GM19193 (cell line): ENCODE measurements around the gene KRT35.

ENCODE experiments used
- POLR2A ChIP-seq: IDR thresholded peaks from 4 replicates; pipeline ENCODE4 v1.6.1; 2011; ENCODE audit not compliant: insufficient read depth, insufficient read length; ENCODE audit errors: extremely low read depth

Gene KRT35

DNA sequence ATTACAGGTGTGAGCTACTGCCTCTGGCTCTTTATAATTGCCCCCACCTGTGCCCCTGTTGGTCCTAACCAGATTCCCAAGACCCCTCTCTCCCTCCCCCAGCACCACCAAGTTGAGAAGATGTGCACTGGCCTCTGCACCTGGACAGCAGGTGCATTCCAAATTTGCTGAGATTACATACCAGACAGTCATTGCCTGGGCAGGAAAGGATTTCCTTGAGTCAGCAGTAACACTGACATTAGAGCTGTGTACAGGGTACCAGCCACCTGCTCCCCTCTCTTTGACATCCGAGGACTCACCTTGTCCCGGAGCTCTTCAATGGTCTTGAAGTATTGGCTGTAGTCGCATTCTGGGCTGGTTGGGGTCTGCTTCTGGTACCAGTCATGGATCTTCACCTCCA, 37.1 kb upstream of the KRT35 start:
- no peak for TF ChIP-seq POLR2A

DNA sequence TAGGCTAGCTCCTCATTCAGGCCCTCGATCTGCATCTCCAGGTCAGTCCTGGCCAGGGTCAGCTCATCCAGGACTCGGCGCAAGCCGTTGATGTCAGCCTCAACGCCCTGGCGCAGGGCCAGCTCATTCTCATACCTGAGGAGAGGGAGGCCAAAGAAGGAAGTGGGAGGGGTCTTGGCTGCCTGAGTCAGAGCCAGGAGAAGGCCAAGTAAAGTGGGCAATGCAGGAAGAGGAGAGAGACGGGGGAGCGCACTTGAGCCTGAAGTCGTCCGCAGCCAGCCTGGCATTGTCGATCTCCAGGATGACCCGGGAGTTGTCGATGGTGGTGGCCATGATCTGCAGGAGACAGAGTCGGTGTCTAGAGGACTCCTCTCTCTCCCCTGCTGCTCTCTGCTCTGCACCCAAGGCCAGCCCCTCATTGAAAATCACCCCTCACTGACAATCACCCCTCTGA, 35.9 kb upstream of the KRT35 start:
- TF ChIP-seq POLR2A: no peak

DNA sequence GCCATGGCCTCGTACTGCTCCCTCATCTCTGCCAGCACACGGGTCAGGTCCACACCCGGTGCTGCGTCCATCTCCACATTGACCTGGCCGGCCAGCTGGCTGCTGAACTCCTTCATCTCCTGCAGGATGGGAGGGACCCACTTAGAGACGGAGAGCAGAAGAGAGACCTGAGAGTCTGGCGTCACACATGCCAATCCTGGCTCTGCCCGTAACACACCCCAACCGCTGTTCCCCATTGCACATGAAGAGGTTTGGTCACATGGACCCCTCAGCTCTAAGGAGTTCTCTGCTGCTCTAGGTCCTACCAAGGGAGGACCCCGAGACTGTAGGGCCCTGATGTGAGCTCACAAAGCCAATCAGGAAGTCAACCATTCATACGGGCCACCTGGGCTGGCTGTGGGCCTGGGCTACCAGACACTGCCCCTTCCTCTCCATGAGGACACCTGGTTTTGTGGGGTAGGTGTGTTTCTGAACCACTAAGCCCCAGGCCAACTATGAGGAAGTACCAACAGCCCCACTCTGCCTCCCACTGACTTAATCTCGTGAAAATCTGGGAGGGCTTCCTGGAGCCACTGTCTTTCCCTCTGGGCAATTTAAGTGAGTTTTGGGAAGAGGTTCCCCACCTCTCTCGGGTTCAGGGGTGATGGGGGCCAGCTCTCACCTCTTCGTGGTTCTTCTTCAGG, 35.3 kb upstream of the KRT35 start:
- no peak for TF ChIP-seq POLR2A

DNA sequence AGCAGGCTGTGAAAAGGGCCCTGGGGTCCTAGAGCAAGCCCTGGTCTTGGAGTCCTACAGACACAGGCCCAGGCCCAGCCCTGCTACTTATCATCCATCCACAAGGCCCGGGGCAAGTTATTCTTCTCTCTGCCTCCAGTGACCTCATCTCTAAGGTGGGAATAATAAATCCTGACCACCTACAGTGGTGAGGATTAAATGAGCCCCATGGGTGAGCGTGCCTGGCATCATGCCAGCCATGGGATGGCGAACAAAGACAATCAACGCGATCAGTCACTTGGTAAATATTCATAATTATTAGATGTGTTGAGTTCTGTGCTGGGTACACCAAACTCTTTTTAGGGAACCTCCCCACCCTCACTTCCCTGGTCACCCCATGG, 32.2 kb upstream of the KRT35 start:
- TF ChIP-seq POLR2A: no peak

DNA sequence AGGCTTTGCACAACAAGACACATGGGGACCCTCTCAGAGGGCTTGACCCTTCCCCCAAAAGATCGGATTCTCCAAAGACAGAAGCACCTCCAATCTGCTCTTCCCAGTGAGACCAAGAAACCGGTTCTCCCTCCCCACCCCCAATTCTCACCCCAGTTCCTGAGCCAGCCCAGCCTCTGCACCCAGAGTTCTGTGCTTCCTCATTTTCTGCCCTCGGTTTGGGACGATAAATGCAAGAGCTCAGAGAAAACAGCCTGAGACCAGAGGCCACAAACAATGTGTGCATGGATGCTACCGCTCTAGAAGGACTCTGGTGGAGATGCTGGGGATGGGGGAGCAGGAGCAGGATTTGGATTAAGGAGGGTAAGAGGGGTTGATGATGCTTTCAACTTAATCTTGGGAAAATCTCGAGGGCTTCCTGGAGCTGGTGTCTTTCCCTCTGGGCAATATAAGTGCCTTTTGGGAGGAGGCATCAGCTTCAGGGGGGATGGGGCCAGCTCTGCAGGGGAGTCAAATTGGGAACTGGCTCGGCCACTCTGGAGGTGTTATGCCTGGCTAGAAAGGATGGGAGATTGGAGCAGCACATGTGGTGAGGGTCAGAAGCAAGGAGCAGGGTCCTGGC, 31.7 kb upstream of the KRT35 start:
- TF ChIP-seq POLR2A: no peak

DNA sequence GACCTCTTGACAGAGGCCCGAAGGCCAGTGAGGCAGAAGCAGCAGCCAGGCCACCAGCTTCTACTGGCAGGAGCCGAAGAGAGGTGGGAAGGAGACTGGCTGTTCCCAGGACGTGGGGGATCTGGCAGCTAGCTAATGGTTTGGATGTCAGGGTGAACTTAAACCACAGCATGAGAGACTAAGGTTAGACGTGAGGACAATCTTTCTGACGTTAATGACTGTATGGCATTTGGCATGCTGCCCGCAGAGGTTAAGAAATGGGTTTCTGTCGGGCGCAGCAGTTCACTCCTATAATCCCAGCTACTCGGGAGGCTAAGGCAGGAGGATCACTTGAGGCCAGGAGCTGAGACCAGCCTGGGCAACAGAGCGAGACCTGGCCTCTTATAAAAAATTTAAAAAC, 30.8 kb upstream of the KRT35 start:
- TF ChIP-seq POLR2A: no peak

DNA sequence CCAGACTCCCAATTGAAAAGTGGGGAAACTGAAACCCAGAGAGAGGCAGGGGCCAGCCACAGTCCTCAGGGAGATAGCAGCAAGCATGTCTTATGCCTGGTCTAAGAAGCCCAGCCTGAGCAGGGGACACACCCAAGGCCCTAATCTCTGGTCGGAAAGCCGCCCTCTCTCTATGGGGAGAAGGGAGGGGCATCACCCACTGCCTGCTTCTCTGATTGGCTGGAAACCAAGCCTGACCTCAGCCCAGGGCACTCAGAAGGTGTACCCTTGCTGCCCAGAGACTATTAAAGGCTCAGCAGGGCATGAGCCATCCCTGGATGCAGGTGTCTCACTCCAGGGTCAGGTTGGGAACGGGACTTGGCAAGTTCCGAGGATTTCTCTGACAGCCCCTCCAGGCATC, 30.2 kb upstream of the KRT35 start:
- no peak for TF ChIP-seq POLR2A

DNA sequence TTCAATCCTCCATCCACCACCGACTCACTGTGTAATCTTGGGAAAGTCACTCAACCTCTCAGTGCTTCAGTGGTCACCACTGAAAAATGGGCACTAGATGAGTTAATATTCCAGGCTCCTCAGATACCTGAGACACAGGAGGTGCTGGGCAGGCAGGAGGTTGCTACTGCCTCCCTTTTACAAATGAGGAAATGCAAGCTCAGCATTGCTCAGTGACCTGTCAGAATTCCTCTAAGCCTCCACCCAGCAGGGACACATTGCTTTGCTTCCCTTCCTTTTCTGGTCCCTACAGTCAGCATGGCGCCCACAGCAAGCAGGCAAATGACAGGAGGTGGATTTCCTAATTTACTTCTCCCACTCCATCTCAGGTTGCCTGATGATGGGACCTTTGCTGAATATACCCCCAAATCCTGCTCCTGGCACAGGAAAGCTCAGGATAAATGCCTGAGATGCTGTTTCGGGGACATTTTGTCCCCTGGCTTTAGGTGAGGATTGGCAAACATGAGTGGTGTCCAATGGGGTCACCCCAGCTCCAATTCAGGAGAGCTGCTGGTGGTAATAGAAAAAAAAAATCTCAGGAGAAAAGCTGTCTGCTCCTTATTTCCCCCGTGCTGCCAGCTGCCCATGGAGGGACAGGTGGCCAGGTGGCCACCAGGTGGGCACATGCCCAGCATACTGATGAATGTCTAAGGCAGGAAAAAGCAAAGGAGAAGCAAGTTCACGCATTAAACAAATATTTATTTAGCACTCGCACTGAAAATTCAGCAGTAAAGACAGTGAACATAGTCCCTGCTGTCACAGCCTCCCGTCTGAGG, 29.5 kb upstream of the KRT35 start:
- TF ChIP-seq POLR2A: no peak

DNA sequence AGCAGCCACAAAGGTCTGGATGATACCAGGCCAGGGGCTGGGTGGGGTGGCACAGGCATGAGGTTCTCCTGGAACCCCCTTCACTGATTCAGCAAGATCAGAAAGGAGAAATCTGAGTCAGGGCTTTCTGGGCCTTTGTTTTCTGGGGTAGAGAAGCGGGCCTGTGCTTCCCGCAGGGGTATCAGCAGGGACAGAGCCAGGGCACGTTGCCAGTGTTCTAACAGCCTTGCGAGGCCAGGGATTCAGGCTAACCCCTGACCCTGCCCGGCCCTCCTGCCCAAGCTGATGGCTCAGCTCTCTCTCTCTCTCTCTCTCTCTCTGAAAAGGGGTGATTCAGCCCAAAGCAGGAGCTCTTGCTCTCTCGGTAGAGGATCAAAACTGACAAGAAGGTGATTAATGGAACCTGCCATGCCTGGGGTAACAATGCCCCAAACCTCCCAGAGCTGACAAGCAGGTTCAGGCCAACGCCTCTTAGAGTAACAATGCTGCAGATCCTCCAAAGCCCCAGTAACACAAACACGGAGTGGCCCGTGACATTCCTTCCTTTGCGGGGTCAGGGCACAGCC, 26.4 kb upstream of the KRT35 start:
- no peak for TF ChIP-seq POLR2A

DNA sequence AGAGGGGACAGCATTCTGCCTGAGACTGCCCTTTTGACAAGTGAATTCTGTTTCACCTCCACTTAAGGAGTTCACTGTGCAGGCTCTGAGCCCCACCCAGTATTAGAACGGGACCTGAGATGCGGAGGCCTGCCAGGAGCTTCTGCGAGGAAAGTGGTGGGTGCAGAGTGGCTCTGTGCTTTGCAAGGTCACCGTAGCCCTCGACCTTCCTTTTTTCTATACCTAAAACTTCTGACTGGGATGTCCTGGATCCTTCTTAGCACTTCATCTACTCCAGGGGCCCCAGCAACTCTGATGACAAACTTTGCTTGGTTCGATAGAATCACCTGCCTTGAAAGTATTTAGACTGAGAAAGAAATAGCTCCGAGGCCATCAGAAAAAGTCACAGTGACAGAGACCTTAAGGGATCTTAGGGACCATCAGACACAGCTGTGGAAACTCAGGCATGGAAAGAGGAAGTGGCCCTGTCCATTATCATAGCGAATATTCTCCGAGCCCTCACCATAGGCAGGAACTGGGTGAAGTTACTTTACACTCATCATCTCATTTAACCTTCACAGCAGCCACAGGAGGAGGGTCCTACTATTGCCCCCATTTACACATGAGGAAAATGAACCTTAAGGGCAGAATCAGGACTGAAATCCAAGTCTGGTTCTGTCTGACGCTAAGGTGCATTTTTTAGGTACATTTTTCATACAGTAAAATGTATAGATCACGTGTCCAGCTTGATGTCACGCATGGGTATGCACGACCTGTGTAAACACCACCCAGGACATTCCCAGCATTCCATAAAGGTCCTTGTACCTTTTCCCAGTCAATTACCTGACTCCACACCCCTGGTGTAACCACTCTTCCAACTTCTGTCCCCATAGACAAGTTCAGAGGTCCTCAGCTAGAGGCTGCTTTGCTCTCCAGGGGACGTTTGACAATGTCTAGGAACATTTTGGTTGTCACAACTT, 25.1 kb upstream of the KRT35 start:
- TF ChIP-seq POLR2A: no peak

DNA sequence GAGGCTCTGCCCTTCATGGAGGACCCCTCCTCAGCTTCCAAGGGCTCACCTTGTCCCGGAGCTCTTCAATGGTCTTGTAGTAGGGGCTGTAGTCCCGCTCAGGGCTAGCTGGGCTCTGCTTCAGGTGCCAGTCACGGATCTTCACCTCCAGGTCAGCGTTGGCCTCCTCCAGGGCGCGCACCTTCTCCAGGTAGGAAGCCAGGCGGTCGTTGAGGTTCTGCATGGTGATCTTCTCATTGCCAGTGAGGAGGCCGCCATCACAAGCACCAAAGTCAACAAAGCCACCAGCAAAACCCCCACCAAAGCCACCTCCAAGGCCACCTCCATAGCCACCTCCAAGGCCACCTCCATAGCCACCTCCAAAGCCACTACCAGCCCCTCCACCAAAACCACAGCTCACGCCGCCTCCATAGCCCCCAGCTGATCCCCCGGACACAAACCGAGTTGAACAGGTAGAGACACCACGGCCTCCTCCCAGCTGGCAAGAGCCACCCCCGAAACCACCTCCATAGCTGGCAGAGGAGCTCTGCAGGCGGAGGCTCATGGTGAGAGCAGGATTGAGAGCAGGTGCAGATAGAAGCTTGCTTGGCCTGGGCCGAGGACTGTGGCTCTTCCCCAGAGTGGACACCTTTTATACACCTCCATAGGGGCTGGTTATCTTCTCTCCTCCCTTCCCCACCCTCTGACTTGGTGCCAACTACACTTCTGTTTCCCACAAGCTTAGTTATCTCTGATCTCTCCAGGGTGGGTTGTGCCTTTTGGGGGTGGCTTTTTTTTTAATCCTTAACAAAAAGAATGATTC, 24.3 kb upstream of the KRT35 start, which contains the start of gene KRT13:
Gene KRT13, minus strand, starts transcription at position 606 of the 802 bp plus-strand sequence. Its CDS starts 62 bp downstream, at position 544.
- TF ChIP-seq POLR2A: no peak

DNA sequence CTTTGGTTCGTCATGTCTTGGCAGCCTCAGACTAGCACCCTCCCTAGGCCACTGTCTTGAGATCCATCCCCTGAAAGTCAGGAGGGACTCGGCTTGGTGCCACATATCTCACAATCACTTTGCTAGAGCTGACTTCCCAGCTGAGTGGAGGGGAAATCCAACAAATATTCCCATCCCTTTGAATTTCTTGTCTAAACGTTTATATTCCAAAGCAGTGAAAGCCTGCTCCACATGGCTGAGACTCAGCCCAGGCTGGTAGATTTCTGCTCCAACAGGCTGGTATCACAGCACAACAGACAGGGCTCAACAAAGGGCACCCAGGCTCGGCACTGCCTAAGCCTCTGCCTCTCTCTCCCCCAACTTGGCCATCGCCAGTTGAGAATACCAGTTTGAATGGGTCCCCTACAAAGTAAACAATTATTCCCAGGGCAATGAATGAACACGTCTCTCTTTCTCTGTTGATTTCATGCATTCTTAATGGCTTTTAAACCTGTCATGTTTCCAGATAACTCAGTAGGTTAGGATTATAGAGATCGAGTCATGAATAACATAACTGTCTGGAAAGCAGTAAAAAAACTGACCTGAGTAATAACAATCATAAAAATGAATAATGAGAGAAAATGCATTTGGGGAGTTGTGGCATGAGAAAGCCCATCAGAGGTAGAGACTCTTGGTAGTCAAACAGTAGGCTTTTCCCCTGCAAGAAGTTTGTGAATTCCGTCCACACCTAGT, 23.5 kb upstream of the KRT35 start:
- TF ChIP-seq POLR2A: no peak

DNA sequence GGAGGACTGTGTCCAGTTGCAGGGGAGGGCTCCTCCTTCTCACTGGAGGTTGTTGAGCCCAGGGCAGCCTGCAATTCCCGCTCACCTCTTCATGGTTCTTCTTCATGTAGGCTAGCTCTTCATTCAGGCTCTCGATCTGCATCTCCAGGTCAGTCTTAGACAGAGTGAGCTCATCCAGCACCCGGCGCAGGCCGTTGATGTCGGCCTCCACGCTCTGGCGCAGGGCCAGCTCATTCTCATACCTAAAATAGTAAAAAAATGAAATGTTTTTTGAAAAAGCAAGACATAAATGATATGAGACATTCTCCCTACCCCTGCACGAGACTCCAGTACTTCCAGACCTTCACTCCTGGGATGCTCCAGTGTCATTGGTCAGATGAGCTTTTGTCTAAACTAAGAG, 22.3 kb upstream of the KRT35 start:
- TF ChIP-seq POLR2A: no peak
